GM12801 (cell line): Measurements from ENCODE around the gene DUSP8.

Experiments used
- TF ChIP-seq, protein P1 (sequence below): IDR thresholded peaks from one replicate; pipeline ENCODE4 v1.5.1; 2011; ENCODE audit warnings: control low read depth; ENCODE audit not compliant: insufficient read length; ENCODE audit errors: extremely low read depth

DUSP8 gene

DNA sequence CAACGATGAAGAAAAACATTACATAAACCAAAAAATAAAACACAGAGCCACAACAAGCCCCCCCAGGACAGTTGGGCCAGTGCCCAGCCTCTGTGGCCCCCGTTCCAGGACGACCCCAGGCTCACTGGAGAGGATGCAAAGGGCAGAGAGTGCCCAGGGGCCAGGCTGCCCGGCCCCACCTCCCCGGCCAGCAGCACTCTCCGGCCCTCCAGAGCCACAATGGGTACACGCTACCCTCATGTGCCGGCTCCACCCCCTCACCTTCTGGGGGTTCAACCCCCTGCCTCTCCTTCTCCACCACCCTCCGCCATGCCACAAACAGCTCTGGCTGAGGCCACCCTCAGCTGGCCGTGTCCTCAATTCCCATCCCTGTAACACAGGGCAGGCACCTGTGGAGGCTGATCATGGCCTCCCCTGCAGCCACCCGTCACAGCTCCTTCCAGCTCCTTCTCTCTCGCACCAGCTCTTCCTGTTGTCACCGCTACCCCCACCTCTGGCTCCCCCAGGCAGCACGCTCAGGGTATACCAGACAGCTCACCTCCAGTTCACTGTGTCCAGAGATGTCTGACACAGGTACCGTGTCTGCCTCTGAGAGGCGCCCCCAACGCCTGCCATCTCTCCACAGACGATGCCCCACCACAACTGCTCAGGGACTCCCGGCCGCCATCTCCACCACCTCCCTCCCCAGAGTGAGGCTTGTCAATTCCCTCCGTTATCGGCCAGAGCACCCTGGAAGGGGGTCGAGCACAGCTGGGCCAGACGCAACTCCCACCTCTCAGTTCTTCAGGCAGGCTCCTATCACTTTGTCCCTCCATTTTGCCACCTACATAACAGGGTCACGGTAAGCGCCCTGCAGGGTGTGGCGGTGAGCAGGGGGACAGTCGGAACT, 54.7 kb downstream of the DUSP8 start:
- TF ChIP-seq, protein P1, sequence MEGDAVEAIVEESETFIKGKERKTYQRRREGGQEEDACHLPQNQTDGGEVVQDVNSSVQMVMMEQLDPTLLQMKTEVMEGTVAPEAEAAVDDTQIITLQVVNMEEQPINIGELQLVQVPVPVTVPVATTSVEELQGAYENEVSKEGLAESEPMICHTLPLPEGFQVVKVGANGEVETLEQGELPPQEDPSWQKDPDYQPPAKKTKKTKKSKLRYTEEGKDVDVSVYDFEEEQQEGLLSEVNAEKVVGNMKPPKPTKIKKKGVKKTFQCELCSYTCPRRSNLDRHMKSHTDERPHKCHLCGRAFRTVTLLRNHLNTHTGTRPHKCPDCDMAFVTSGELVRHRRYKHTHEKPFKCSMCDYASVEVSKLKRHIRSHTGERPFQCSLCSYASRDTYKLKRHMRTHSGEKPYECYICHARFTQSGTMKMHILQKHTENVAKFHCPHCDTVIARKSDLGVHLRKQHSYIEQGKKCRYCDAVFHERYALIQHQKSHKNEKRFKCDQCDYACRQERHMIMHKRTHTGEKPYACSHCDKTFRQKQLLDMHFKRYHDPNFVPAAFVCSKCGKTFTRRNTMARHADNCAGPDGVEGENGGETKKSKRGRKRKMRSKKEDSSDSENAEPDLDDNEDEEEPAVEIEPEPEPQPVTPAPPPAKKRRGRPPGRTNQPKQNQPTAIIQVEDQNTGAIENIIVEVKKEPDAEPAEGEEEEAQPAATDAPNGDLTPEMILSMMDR, result no peak

DNA sequence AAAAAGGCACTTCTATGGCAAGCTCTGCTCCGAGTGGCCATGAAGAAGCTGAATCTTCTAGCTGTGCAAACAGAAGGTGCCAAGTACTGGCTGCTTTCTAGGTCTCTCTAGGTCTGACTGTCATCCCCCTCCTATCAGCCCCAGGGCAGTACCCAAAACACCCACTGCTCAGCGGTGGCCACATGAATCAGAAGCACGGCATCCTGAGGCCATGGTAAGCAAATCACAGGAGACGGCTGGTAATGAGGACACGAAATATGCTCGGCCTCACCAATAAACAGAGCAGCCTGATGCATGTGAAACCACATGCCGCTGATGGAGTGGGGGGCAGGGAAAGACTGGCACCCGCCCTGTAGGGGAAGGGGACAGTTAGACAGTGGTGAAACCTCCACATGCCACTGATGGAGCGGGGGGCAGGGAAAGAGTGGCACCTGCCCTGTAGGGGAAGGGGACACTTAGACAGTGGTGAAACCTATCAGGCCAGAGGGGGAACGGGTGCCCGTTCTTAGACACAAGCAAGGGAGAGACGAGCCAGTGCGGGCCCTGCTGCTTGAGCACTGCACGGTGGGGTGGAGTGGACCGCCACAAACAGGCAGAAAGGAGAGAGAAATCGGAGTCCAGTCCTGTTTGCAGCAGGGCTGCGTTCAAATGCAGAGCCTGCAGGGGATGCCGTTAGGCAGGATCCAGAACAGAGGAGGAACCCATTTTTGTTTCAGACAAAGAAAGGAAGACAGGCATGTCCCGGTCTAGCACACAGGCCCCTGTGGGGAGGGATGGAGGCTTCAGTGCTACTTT, 55.6 kb downstream of the DUSP8 start:
- TF ChIP-seq, protein P1, result no peak

DNA sequence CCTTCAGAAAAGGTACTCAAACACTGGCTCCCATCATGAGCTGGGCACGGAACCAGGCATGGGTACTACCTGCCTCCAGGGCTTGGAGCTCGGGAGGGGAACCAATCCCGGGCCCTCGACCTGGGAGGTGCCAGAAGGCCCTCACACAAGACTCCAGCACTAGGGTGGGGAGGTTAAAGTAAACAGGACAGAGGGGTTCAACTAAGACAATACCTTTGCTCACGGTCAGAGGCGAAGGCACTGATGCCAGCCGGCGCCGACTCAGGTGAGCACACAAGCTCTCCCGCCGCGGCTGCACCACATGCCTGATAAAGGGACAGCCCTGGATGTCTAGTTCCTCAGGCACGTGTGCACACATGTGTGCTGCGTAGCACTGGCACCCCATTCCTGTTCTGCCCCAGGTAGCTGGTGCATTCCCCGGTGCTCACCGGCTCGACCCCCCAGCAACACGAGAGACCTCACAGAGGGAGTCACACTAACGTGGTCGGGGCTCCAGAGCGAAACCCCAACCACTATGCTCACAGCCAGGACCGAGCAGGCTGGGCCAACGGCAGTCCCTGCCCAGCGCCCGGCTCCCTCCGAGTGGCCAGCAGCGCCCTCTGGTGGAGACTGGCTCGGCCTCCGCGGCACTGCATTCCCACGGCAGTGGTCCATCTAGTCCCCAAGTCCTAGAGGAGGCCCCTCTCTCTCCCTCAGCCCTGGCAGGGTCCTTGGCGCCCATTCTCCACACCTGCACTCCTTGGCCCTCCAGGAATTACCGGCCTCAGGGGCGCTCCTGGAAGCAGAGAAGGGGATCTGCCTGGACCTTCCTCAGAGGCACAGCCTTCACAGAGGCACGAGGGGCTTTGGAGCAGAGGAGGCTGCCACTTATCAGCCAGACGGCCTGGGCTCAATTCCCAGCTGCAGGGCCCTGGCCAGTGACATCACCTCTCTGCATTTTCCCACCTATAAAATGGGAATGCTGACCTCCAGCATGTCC, 56.7 kb downstream of the DUSP8 start:
- TF ChIP-seq, protein P1, result no peak

DNA sequence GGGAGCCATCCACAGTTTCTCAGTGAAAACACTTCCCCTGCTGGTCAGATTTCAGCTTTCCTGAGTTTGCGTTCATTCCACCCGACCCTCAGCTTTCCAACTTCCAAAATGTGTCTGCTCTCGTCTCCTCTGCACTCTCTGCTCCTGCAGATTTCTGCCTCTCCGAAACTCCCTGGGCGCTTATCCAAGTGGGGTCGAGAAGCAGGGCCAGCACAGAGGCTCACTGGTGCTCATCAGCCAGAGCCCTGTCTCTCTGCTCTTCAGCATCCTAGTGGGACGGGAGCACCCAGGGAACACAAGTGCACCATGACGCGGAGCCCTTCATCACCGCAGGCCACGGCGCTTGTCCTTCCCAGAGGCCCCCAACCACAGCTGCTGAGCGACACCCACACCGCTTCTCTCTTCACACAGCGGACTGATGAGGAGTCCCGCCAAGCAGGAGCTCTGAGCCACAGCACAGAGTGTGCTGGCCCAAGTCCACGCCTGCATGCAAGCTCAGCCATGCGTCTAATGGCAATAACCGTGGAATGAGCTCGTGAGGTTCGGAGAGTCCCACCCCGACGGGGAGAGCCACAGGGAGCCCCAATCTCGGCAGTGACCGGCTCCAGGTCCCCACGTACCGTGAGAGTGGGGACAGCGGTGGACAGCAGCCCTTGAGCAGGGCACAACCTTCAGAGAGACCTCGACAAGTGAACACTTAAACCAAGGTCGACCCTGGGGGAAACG, 57.6 kb downstream of the DUSP8 start:
- TF ChIP-seq, protein P1, result no peak

DNA sequence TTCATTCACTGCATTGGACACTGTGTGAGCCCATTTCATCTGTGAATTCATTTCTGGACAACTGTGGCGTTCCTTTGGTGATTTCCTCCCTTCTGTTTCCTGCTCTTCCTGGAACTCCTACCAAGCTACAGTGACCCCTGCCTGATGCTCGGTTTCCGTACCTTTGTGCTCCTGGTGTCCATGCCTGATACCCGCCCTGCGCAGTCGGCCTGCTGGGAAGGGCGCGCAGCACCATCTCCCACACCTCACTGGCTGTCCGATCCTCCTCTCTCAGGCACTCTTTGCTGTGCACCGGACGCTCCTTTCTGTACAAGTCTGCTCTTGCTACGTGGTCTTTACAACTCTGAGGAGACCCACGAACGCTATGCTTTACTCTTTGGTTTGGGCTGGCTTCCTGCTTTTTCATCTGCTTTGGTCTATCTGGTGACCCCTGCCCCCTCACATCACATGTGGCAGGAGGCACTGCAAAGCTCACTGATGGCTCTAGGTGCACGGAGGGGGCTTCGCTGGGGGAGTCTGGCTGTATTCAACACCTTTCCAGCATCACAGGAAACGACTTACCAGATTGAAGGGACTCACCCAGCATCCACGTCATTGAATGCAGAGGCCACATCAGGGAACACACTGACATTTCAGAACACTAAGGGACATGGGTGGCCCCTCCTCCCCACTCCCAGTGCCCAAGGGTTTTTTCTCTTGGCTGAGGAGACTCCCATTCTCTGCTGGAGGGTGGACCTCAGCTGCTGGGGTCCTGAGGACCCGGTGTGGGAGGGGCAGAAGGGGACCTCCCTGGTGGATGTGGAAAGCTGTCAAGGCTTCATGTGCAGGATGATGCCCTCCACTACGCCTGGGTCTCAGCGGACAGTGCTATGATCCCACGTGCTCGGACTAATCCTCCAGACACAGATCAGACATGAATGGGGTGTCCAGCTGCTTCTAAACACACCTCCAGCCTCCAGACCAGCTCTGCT, 58.5 kb downstream of the DUSP8 start:
- TF ChIP-seq, protein P1, result no peak

DNA sequence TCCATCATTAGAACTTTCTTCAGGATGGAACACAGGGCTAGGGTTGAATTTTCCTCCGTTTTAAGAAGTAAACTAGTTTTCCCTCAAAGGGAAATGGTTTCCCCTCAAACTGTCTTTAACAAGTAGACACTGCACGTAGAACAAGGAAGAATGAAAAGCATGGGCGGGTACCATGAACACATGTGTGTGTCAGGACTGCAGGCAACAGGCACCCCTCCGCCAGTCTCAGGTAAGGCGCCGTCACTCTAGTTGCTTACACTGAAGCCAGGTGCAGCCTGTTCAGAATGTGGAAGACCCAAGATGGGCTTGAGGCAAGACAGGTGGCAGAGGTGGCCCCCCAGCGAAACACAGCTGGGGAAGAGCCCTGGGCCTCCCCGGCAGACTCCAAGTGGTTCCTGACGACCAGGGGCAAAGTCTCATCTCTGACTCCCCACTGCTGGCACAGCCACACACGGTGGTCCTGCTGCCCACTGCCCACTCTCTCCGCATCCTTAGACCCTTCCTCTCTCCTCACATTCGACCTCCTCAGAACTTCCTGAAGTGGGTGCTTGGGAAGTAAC, 60.1 kb downstream of the DUSP8 start:
- TF ChIP-seq, protein P1, result no peak
